ENCODE results near the gene PCSK4. TPM values are rescaled to one million over a fixed set of nuclear protein-coding genes. Genes with fewer than 3 reads are reported as not detected.

PCSK4 gene
- total and polyA plus RNA-seq, 2 of the 4 experiments (the other 2 are of a cell fraction) = 0.72 to 1.7 TPM

DNA sequence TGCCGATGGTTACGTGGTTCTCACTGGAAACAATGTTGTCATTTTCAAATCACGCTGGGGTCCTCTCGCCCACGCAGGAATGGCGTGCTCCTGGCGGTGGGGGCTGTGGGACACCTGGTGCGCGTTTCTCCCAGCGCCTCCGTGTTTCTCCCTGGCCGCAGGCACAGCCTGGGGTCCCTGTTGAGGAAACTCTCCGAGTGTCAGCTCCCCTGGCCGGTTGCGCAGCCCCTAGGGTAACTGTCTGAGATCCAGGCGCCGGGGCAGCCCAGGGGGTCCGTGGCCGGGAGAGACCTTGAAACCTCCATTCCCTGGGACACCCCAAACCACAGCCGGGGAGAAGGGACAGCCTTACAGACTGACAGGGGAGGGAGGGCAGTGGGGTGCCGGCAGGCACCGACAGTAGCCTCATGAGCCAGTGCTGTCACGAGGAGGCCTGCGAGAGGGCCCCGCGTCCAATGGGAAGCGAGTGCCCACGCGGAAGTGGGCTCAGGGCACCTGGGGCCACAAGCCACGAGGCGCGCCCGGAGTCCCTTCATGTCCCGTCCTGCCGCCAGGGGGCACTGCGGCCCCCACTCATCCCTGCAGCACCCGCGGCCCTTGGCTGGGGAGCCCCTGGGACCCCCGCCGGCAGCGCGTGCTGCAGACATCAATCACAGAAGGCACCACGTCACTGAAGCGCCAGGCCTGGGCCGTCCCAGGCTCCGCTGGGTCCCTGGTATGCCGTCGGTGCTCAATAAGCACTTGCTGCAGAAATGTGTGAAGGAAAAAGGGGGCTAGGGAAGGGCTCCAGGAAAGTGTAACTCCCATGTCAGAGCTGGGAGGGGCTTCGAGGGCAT lies 13.2 kb upstream of the PCSK4 start (continued):
- TF ChIP-seq RCOR1 (IDR thresholded peaks at IDR 0.05; ENCODE audit: insufficient replicate concordance, low read length) = no peak

GRCh38 chr19:1502433-1503088 lies 12.4 kb upstream of the PCSK4 start:
- Histone ChIP-seq H3K4ac (ENCODE audit: low read depth, low read length) (no peak overlapping the region), H4K5ac (ENCODE audit: low read depth, low read length) (no peak overlapping the region), H3K56ac (ENCODE audit: extremely low read depth, insufficient read depth, low read length) (no peak overlapping the region), H2AK5ac (ENCODE audit: low read depth, low read length) (no peak overlapping the region), H3K18ac (ENCODE audit: low read depth, low read length) (no peak overlapping the region), H4K20me1 (ENCODE audit: insufficient read depth, low read length) (no peaks in the 10 kb centered on the region; the same call in 1 of the 2 replicates), H3K9me1 (ENCODE audit: insufficient read depth, low read length) (no peaks in the 10 kb centered on the region; the same call in 1 of the 2 replicates), H3K14ac (replicated peaks; ENCODE audit: low read depth, low read length) (no peak overlapping the region), H3K4me3 (ENCODE audit: insufficient read depth, low read depth, low read length) (no peak overlapping the region), H3K27ac (ENCODE audit: insufficient read depth, low read length) (no peak overlapping the region), H2BK5ac (ENCODE audit: low read depth, low read length, poor library complexity, severe bottlenecking) (no peak overlapping the region), H2BK20ac (ENCODE audit: low read depth, low read length) (no peak overlapping the region), H3K79me1 (ENCODE audit: low read depth in 1 of 2, low read length in 2 of 2) (no peaks in the 10 kb centered on the region), H2BK15ac (ENCODE audit: low read depth, low read length) (no peak overlapping the region), H3K23ac (ENCODE audit: low read depth, low read length) (no peak overlapping the region), H3K27me3 (ENCODE audit: control insufficient read depth, insufficient read depth, low read length) (peaks cover 7% of the 10 kb centered on the region; the same call in 1 of the 2 replicates), H2AFZ (replicated peaks; ENCODE audit: low read length, poor library complexity) (peak overlapping the region; percentile 71), H2AK9ac (replicated peaks; ENCODE audit: low read depth, low read length, poor library complexity) (no peak overlapping the region), H3K4me2 (ENCODE audit: low read depth, low read length) (peak overlapping the region; percentile 52), H3K36me3 (ENCODE audit: control insufficient read depth, insufficient read depth, low read length) (peaks cover 8% of the 10 kb centered on the region), H4K8ac (ENCODE audit: low read depth in 2 of 2, low read length in 2 of 2) (no peak overlapping the region; a peak in 1 of 4 replicates), H3K9me3 (ENCODE audit: control insufficient read depth, insufficient read depth, low read length) (no peaks in the 10 kb centered on the region), H4K91ac (ENCODE audit: insufficient read depth, low read depth, low read length) (no peak overlapping the region), H3K9ac (ENCODE audit: low read depth, low read length) (no peak overlapping the region), H2BK120ac (ENCODE audit: low read depth, low read length) (no peak overlapping the region), H3K4me1 (ENCODE audit: control insufficient read depth, insufficient read depth, low read length) (peaks cover 5% of the 10 kb centered on the region)
- ATAC-seq (ENCODE audit: low read depth) (no peak), DNase-seq (no peak)
- no TSS peak for BruUV-seq (replicated peaks)
- intact Hi-C loops (cut with micrococcal nuclease) (no loop called here), dilution Hi-C loops (cut with HindIII; ENCODE audit: low sequenced_read_pairs, unreplicated experiment) (no loop called here), in situ Hi-C loops (cut with MboI; ENCODE audit: low sequenced_read_pairs) (no loop called here)
- POLR2A ChIA-PET (ENCODE audit: unreplicated experiment) = no interaction called here
- no peak for TF ChIP-seq RFX5 (IDR thresholded peaks at IDR 0.05; ENCODE audit: low read depth, low read length)
- no peak for TF ChIP-seq BHLHE40 (IDR thresholded peaks at IDR 0.05; ENCODE audit: low read depth, low read length)
- TF ChIP-seq CHD1 (IDR thresholded peaks at IDR 0.05; ENCODE audit: low read depth, low read length) = no peak
- TF ChIP-seq FOS (IDR thresholded peaks at IDR 0.05; ENCODE audit: low read depth, low read length) = no peak
- TF ChIP-seq POLR2A (IDR thresholded peaks at IDR 0.05; ENCODE audit: low read depth, low read length) = no peak
- no peak for TF ChIP-seq MAFK (IDR thresholded peaks at IDR 0.05; ENCODE audit: low read depth, low read length)
- no peak for TF ChIP-seq MXI1 (IDR thresholded peaks at IDR 0.05; ENCODE audit: borderline replicate concordance, low read depth, low read length)
- TF ChIP-seq CEBPB (IDR thresholded peaks at IDR 0.05; ENCODE audit: low read depth, low read length) = no peak
- TF ChIP-seq RAD21 (IDR thresholded peaks at IDR 0.05; ENCODE audit: low read length) = no peak
- 13% methylated on average over 3 of the region's 14 CpGs; no CpG with 5 or more reads in 1 of the 2 experiments for WGBS, 2 experiments (ENCODE audit: extremely low coverage in 2 of 2, insufficient read length in 1 of 2)
- CTCF ChIA-PET = no interaction called here

All from IMR-90 (cell line).